ENCODE data around the gene PTGIR. TPM values are rescaled to one million over a fixed set of nuclear protein-coding genes. Genes with fewer than 3 reads are reported as not detected.
A peak's percentile ranks its signal among the peaks of the same experiment; 100 is the strongest.

PTGIR gene
- total and polyA plus RNA-seq, 2 donors from 2014 or later: 7.5 to 10.1 TPM

GRCh38 chr19:46637224-46637623 lies 12.3 kb upstream of the PTGIR start:
- no peak for FAIRE-seq
- intact Hi-C loops (cut with DNase I): no loop called here
- Histone ChIP-seq H3K9ac (ENCODE audit: low read length in 3 of 3) (no peak overlapping the region), H3K4me1 (ENCODE audit: control insufficient read depth in 2 of 3, insufficient read depth in 2 of 3, low read depth in 1 of 3, low read length in 3 of 3) (peaks cover 0 to 21% (median 5%) of the 10 kb centered on the region in 3 donors), H3K4me3 (ENCODE audit: low read length in 3 of 3) (no peak overlapping the region), H3K9me3 (ENCODE audit: control insufficient read depth in 2 of 3, insufficient read depth in 1 of 3, low read length in 3 of 3) (no peaks in the 10 kb centered on the region), H3K27me3 (ENCODE audit: control insufficient read depth, insufficient read depth, low read length) (peaks cover 13% of the 10 kb centered on the region), H3K27ac (ENCODE audit: low read depth in 2 of 2, low read length in 2 of 2) (no peak overlapping the region), H3K36me3 (ENCODE audit: control insufficient read depth in 2 of 3, insufficient read depth in 3 of 3, low read length in 3 of 3) (no peaks in the 10 kb centered on the region)
- TF ChIP-seq CTCF (IDR thresholded peaks at IDR 0.05; ENCODE audit: borderline replicate concordance, extremely low read depth, insufficient read depth): no peak
- no peak for DNase-seq

DNA sequence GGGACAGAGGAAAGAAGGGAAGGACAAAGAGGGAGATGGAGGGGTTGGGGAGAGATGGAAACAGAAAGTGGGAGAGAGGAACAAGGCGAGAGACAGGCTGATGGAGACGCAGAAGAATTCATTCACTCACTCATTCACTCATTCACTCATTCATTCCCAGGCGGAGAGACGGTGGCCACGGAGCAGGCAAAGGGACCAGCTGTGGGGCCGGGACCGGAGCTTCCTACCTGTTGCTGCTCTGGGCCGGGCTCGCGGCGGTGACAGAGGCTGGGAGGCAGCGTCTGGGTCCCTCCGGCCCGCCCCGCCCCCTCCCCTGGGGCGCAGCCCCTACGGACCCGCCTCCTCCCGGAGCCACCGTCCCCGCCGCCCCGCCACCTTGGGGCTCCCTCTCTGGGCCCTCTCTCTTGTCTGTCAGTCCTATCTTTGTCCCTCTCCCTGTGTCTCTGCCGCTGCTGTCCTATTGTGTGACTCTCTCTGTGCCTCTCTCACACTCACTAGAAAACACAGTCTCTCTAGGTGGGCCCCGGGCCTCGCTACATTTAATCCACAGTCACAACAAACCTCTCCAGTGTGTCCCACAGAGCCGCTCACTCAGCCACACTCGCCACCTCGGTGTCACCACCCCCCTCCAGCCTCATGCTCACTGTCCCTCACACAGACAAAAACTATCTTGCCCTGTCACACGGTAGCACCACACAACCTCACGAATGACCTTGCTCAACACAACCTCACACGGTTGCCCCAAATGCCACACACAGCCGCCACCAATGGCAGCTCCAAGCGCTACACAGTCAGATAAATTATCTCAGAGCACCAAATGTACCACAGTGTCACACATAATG lies 11.3 kb upstream of the PTGIR start, which contains the start of gene GNG8:
Gene GNG8 (minus strand): TSS at position 283 of the 842 bp plus-strand sequence. CDS start 1,520 bp downstream, outside the sequence.
- no peak for FAIRE-seq
- peaks cover 0 to 21% (median 5%) of the 10 kb centered on the region in 3 donors for H3K4me1 ChIP-seq (ENCODE audit: control insufficient read depth in 2 of 3, insufficient read depth in 2 of 3, low read depth in 1 of 3, low read length in 3 of 3)

GRCh38 chr19:46634656-46635218 lies 9.8 kb upstream of the PTGIR start:
- no peak for TF ChIP-seq CTCF (IDR thresholded peaks at IDR 0.05; ENCODE audit: borderline replicate concordance, extremely low read depth, insufficient read depth)
- FAIRE-seq: no peak
- Histone ChIP-seq H3K4me1 (ENCODE audit: control insufficient read depth in 2 of 3, insufficient read depth in 2 of 3, low read depth in 1 of 3, low read length in 3 of 3) (peaks cover 0 to 22% (median 5%) of the 10 kb centered on the region in 3 donors), H3K27ac (ENCODE audit: low read depth in 2 of 2, low read length in 2 of 2) (no peak overlapping the region), H3K9ac (ENCODE audit: low read length in 3 of 3) (no peak overlapping the region), H3K9me3 (ENCODE audit: control insufficient read depth in 2 of 3, insufficient read depth in 1 of 3, low read length in 3 of 3) (no peaks in the 10 kb centered on the region), H3K27me3 (ENCODE audit: control insufficient read depth, insufficient read depth, low read length) (peaks cover 11% of the 10 kb centered on the region), H3K4me3 (ENCODE audit: low read length in 3 of 3) (no peak overlapping the region), H3K36me3 (ENCODE audit: control insufficient read depth in 2 of 3, insufficient read depth in 3 of 3, low read length in 3 of 3) (no peaks in the 10 kb centered on the region)
- DNase-seq: peak in 1 of 5 donors; percentile 79
- intact Hi-C loops (cut with DNase I): no loop called here

More for the DNA sequence above, 11.3 kb upstream of the PTGIR start, which contains the start of gene GNG8:
- peaks cover 13% of the 10 kb centered on the region for H3K27me3 ChIP-seq (ENCODE audit: control insufficient read depth, insufficient read depth, low read length)
- H3K9me3 ChIP-seq (ENCODE audit: control insufficient read depth in 2 of 3, insufficient read depth in 1 of 3, low read length in 3 of 3): no peaks in the 10 kb centered on the region
- no peak for TF ChIP-seq CTCF (IDR thresholded peaks at IDR 0.05; ENCODE audit: borderline replicate concordance, extremely low read depth, insufficient read depth)
- H3K27ac ChIP-seq (ENCODE audit: low read depth in 2 of 2, low read length in 2 of 2): no peak within 1 kb of the TSS
- no peak within 1 kb of the TSS for H3K9ac ChIP-seq (ENCODE audit: low read length in 3 of 3)
- intact Hi-C loops (cut with DNase I): no loop called here
- H3K4me3 ChIP-seq (ENCODE audit: low read length in 3 of 3): no peak within 1 kb of the TSS
- no peaks in the 10 kb centered on the region for H3K36me3 ChIP-seq (ENCODE audit: control insufficient read depth in 2 of 3, insufficient read depth in 3 of 3, low read length in 3 of 3)
- DNase-seq: no peak
